ENCODE results near the gene NHP2. TPM values are rescaled to one million over a fixed set of nuclear protein-coding genes. Genes with fewer than 3 reads are reported as not detected.

NHP2 gene
- total and polyA plus RNA-seq, 3 donors from 2014 or later: 105 to 208 (median 132) TPM

DNA sequence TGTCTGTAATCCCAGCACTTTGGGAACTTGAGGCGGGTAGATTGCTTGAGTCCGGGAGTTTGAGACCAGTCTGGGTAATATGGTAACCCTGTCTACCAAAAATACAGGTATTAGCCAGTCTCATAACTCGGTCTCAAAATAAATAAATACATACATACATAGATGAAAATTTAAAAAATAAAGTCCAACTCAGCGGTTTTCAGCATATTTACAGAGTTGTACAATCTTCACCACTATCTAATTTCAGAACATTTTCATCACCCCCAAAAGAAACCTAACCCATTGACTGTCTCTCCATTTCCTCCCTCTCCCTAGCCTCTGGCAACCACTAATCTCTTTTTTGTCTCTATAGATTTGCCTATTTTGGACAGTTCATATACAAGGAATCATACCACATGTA lies 12.1 kb downstream of the NHP2 start:
- no peaks in the 10 kb centered on the region for H3K36me3 ChIP-seq (ENCODE audit: low read depth, missing control alignments)
- DNase-seq: no peak
- H3K4me3 ChIP-seq: no peak overlapping the region
- TF ChIP-seq, protein P1, sequence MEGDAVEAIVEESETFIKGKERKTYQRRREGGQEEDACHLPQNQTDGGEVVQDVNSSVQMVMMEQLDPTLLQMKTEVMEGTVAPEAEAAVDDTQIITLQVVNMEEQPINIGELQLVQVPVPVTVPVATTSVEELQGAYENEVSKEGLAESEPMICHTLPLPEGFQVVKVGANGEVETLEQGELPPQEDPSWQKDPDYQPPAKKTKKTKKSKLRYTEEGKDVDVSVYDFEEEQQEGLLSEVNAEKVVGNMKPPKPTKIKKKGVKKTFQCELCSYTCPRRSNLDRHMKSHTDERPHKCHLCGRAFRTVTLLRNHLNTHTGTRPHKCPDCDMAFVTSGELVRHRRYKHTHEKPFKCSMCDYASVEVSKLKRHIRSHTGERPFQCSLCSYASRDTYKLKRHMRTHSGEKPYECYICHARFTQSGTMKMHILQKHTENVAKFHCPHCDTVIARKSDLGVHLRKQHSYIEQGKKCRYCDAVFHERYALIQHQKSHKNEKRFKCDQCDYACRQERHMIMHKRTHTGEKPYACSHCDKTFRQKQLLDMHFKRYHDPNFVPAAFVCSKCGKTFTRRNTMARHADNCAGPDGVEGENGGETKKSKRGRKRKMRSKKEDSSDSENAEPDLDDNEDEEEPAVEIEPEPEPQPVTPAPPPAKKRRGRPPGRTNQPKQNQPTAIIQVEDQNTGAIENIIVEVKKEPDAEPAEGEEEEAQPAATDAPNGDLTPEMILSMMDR (IDR thresholded peaks at IDR 0.05): no peak
- TF ChIP-seq POLR2A (IDR thresholded peaks at IDR 0.05): no peak
- peaks cover 9% of the 10 kb centered on the region for H3K4me1 ChIP-seq
- intact Hi-C loops (cut with DNase I; ENCODE audit: low total_unique reads): no loop called here
- 94 to 98% methylated on average over 4 of the region's 4 CpGs for WGBS, 2 donors
- H3K27ac ChIP-seq: no peak overlapping the region
- H3K9me3 ChIP-seq: no peaks in the 10 kb centered on the region
- no peaks in the 10 kb centered on the region for H3K27me3 ChIP-seq

DNA sequence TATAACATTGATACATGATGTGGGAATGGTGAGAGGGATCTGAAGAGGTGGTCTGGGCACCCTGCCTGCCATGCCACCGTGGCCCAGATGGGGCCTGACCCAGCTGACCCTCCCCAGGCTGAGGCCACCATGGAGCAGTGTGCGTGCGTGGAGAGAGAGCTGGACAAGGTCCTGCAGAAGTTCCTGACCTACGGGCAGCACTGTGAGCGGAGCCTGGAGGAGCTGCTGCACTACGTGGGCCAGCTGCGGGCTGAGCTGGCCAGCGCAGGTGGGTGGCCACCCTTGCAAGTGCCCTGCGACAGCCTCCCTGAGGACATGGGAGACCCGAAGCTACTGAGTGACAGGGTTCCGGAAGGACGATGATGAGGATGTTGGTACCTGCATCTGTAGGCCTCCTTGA lies 15.7 kb downstream of the NHP2 start:
- no peaks in the 10 kb centered on the region for H3K4me1 ChIP-seq
- no peak for DNase-seq
- H3K27ac ChIP-seq: no peak overlapping the region
- no peaks in the 10 kb centered on the region for H3K36me3 ChIP-seq (ENCODE audit: low read depth, missing control alignments)
- no peak overlapping the region for H3K4me3 ChIP-seq
- no peaks in the 10 kb centered on the region for H3K27me3 ChIP-seq
- intact Hi-C loops (cut with DNase I; ENCODE audit: low total_unique reads): no loop called here
- WGBS, 2 donors: 88 to 95% methylated on average over 8 to 12 of the region's 12 CpGs
- TF ChIP-seq, protein P1 (IDR thresholded peaks at IDR 0.05): no peak
- TF ChIP-seq POLR2A (IDR thresholded peaks at IDR 0.05): no peak
- H3K9me3 ChIP-seq: no peaks in the 10 kb centered on the region

DNA sequence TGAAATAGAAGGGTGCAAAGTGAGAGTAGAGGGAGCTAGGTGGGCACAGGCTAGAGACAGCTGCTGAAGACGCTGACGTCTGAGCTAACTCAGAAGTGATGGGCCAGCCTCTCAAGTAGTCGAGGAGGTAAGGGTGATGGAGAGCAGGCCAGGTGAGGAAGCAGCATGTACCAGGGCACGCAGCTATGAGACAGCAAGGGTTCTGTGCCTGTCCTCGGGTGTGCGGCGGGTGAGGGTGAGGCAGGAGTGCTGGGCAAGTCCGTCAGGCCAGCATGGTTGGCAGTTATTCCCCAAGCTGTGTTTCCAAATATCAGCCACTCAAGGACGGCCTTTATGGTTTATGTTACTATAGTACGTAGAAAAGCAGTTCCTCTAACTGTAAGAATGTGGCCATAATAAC lies 16.7 kb downstream of the NHP2 start:
- H3K4me1 ChIP-seq: peaks cover 2% of the 10 kb centered on the region
- no peaks in the 10 kb centered on the region for H3K27me3 ChIP-seq
- intact Hi-C loops (cut with DNase I; ENCODE audit: low total_unique reads): no loop called here
- H3K4me3 ChIP-seq: no peak overlapping the region
- no peak overlapping the region for H3K27ac ChIP-seq
- no peaks in the 10 kb centered on the region for H3K36me3 ChIP-seq (ENCODE audit: low read depth, missing control alignments)
- no peaks in the 10 kb centered on the region for H3K9me3 ChIP-seq
- no peak for DNase-seq
- WGBS, 2 donors: 85 to 89% methylated on average over 10 of the region's 10 CpGs
- TF ChIP-seq, protein P1 (IDR thresholded peaks at IDR 0.05): no peak
- TF ChIP-seq POLR2A (IDR thresholded peaks at IDR 0.05): no peak

DNA sequence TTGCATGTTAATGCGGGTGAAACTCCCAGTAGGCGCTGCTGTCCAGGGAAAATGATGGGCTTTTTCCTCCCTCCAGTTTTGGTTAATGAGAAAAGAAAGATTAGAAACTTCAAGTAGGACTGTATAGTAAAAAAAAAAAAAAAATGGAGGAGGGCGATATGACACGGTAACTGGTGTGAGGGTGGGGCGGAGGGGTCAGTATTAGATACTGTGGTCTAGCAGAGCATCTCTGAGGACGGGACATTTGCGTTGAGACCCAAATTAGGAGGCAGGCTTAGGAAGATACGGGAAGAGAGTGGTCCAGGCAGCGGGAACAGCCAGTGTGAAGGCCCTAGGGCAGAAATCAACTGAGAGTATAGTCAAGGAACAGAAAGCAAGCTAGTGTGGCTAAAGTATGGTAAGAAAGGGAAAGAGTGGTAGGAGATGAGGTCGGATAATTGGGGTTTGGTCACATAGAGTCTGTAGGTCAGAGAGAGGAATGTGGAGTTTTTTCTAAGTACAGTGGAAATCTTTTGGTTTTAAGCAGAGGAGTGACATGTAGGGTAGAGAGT lies 22.2 kb downstream of the NHP2 start:
- TF ChIP-seq, protein P1 (IDR thresholded peaks at IDR 0.05): no peak
- no peak for TF ChIP-seq POLR2A (IDR thresholded peaks at IDR 0.05)
- Histone ChIP-seq H3K36me3 (ENCODE audit: low read depth, missing control alignments) (no peaks in the 10 kb centered on the region), H3K9me3 (no peaks in the 10 kb centered on the region), H3K27me3 (no peaks in the 10 kb centered on the region), H3K4me3 (peak overlapping the region; percentile 76 to 92), H3K27ac (peak overlapping the region in 1 of 2 donors; percentile 90), H3K4me1 (peaks cover 7% of the 10 kb centered on the region)
- 16 to 18% methylated on average over 10 of the region's 10 CpGs for WGBS, 2 donors
- intact Hi-C loops (cut with DNase I; ENCODE audit: low total_unique reads): no loop called here
- DNase-seq: no peak
